ENCODE measurements around the gene GJA8.

GRCh38 chr1:147892216-147892615 is 10.4 kb upstream of the GJA8 start:
- TF ChIP-seq CTCF (IDR thresholded peaks at IDR 0.05): no peak
- TF ChIP-seq POLR2A (IDR thresholded peaks at IDR 0.05): no peak

Measured in prostate gland (tissue), 2 donors.